Activated T-helper 1 cell treated with anti-CD3 and anti-CD28 coated beads, Interleukin-12 subunit alpha, Interleukin-12 subunit beta, Interleukin-2, Interleukin-4 antibody, amounts not matched to agents 30 ng/mL and 10 ng/mL and 1 ng/mL, durations not matched to agents 14 hours and 24 hours and 36 hours (primary cell): ENCODE data around the gene ART1. TPM values are rescaled to one million over a fixed set of nuclear protein-coding genes. Genes with fewer than 3 reads are reported as not detected.

ENCODE experiments used
- total RNA-seq: library from RNA; stranded (reverse); gene quantifications from 2 replicates; pipeline ENCODE4 v1.2.3, GENCODE V29; 2022

ART1 gene
- total RNA-seq, 1 donor from 2014 or later: not detected

Other genes starting within 250 kb of the ART1 start
- gene ART5, start 3.1 kb upstream of the ART1 start, total RNA-seq: not detected in 2 replicates
- 2.6 and 2.9 TPM in 2 replicates for gene CHRNA10, start 26.3 kb downstream of the ART1 start, total RNA-seq
- 122 and 123 TPM in 2 replicates for gene NUP98, start 152.4 kb downstream of the ART1 start, total RNA-seq
- gene PGAP2, start 163.4 kb downstream of the ART1 start, total RNA-seq: 29.8 and 30.1 TPM in 2 replicates
- gene RHOG, start 195.8 kb downstream of the ART1 start, total RNA-seq: 170 and 179 TPM in 2 replicates
- gene STIM1, start 210.5 kb downstream of the ART1 start, total RNA-seq: 61.7 and 68.0 TPM in 2 replicates